ENCODE measurements around the gene CTTNBP2NL.

The CTTNBP2NL gene

GRCh38 chr1:112375701-112376100 is 20.3 kb upstream of the CTTNBP2NL start:
- H3K27me3 ChIP-seq (ENCODE audit: control insufficient read depth, insufficient read depth, low read length): no peaks in the 10 kb centered on the region
- no peak overlapping the region for H3K4me2 ChIP-seq (ENCODE audit: low read length)
- no peak overlapping the region for H2AFZ ChIP-seq
- H3K9me3 ChIP-seq (ENCODE audit: control insufficient read depth, low read length): no peaks in the 10 kb centered on the region
- no peaks in the 10 kb centered on the region for H3K79me2 ChIP-seq
- no peak overlapping the region for H3K4me3 ChIP-seq (ENCODE audit: low read depth, low read length)
- no peak overlapping the region for H3K9ac ChIP-seq
- TF ChIP-seq CTCF (IDR thresholded peaks at IDR 0.05): no peak
- no peak overlapping the region for H3K27ac ChIP-seq
- H3K36me3 ChIP-seq (ENCODE audit: control insufficient read depth, insufficient read depth, low read length): no peaks in the 10 kb centered on the region
- no peaks in the 10 kb centered on the region for H3K4me1 ChIP-seq

GRCh38 chr1:112380356-112380755 is 15.7 kb upstream of the CTTNBP2NL start:
- Histone ChIP-seq H3K9ac (no peak overlapping the region), H3K4me2 (ENCODE audit: low read length) (no peak overlapping the region), H3K9me3 (ENCODE audit: control insufficient read depth, low read length) (no peaks in the 10 kb centered on the region), H3K79me2 (no peaks in the 10 kb centered on the region), H3K27ac (no peak overlapping the region), H3K27me3 (ENCODE audit: control insufficient read depth, insufficient read depth, low read length) (no peaks in the 10 kb centered on the region), H3K4me1 (no peaks in the 10 kb centered on the region), H3K36me3 (ENCODE audit: control insufficient read depth, insufficient read depth, low read length) (no peaks in the 10 kb centered on the region), H2AFZ (no peak overlapping the region), H3K4me3 (ENCODE audit: low read depth, low read length) (no peak overlapping the region)
- no peak for TF ChIP-seq CTCF (IDR thresholded peaks at IDR 0.05)

- Histone ChIP-seq H3K79me2 (no peaks in the 10 kb centered on the region), H3K9ac (no peak overlapping the region), H3K27ac (no peak overlapping the region), H3K9me3 (ENCODE audit: control insufficient read depth, low read length) (no peaks in the 10 kb centered on the region), H3K4me1 (no peaks in the 10 kb centered on the region), H3K36me3 (ENCODE audit: control insufficient read depth, insufficient read depth, low read length) (no peaks in the 10 kb centered on the region), H2AFZ (no peak overlapping the region), H3K4me2 (ENCODE audit: low read length) (no peak overlapping the region), H3K4me3 (ENCODE audit: low read depth, low read length) (no peak overlapping the region), H3K27me3 (ENCODE audit: control insufficient read depth, insufficient read depth, low read length) (no peaks in the 10 kb centered on the region)
- TF ChIP-seq CTCF (IDR thresholded peaks at IDR 0.05): no peak
Measured at GRCh38 chr1:112381324-112382076, 14.5 kb upstream of the CTTNBP2NL start.

GRCh38 chr1:112383759-112384370 is 12.1 kb upstream of the CTTNBP2NL start:
- Histone ChIP-seq H3K27ac (no peak overlapping the region), H3K9ac (no peak overlapping the region), H3K79me2 (no peaks in the 10 kb centered on the region), H3K4me2 (ENCODE audit: low read length) (no peak overlapping the region), H3K9me3 (ENCODE audit: control insufficient read depth, low read length) (no peaks in the 10 kb centered on the region), H3K4me3 (ENCODE audit: low read depth, low read length) (no peak overlapping the region), H3K36me3 (ENCODE audit: control insufficient read depth, insufficient read depth, low read length) (no peaks in the 10 kb centered on the region), H2AFZ (no peak overlapping the region), H3K27me3 (ENCODE audit: control insufficient read depth, insufficient read depth, low read length) (no peaks in the 10 kb centered on the region), H3K4me1 (no peaks in the 10 kb centered on the region)
- TF ChIP-seq CTCF (IDR thresholded peaks at IDR 0.05): no peak

Measured in parathyroid adenoma (tissue), 2 donors.